Measurements from ENCODE around the gene PRKD2. TPM values are rescaled to one million over a fixed set of nuclear protein-coding genes. Genes with fewer than 3 reads are reported as not detected.

PRKD2 gene
- total RNA-seq, 1 experiment from 2014 or later, result 100 TPM

GRCh38 chr19:46731584-46731983, 14.7 kb upstream of the PRKD2 start (continued):
- TF ChIP-seq ZNF416 (CRISPR knock-in tag; IDR thresholded peaks at IDR 0.05), result no peak
- TF ChIP-seq ZNF317 (CRISPR knock-in tag; IDR thresholded peaks at IDR 0.05; ENCODE audit: borderline replicate concordance, low read depth), result no peak
- TF ChIP-seq SMAD3 (CRISPR knock-in tag; IDR thresholded peaks at IDR 0.05; ENCODE audit: borderline replicate concordance), result no peak

GRCh38 chr19:46731007-46731501, 14.1 kb upstream of the PRKD2 start:
- CTCF ChIA-PET, result interaction anchor here (0.5 to 3.5 kb wide), 5 partner anchors 10 to 323 kb away, joined by 4 to 26 read pairs (median 10); no protein-coding TSS in a partner anchor
- DNase-seq (ENCODE audit: low spot score), result no peak
- POLR2A ChIA-PET, result no interaction called here
- peaks cover 66% of the 10 kb centered on the region for H3K36me3 Mint-ChIP-seq
- peaks cover 10% of the 10 kb centered on the region for H3K4me1 Mint-ChIP-seq
- no peak for TF ChIP-seq HMGA2 (CRISPR knock-in tag; IDR thresholded peaks at IDR 0.05)
- TF ChIP-seq CBFB (CRISPR knock-in tag; IDR thresholded peaks at IDR 0.05; ENCODE audit: low read depth), result no peak
- no peak for TF ChIP-seq ZNF423 (CRISPR knock-in tag; IDR thresholded peaks at IDR 0.05)
- no peak for TF ChIP-seq FOXP4 (CRISPR knock-in tag; IDR thresholded peaks at IDR 0.05)
- TF ChIP-seq NR3C1 (CRISPR knock-in tag; conservative IDR thresholded peaks at IDR 0.05; ENCODE audit: low read depth), result no peak
- no peak for TF ChIP-seq FOXK1 (CRISPR knock-in tag; IDR thresholded peaks at IDR 0.05)
- no peak for TF ChIP-seq NFE2L1 (CRISPR knock-in tag; IDR thresholded peaks at IDR 0.05)
- TF ChIP-seq GABPB1 (CRISPR knock-in tag; IDR thresholded peaks at IDR 0.05), result no peak
- no peak overlapping the region for H3K4me3 Mint-ChIP-seq
- H3K27ac Mint-ChIP-seq, result peak overlapping the region; percentile 74
- no peaks in the 10 kb centered on the region for H3K27me3 Mint-ChIP-seq (ENCODE audit: low read depth)
- no peaks in the 10 kb centered on the region for H3K9me3 Mint-ChIP-seq
- ATAC-seq, result no peak

- Mint-ChIP-seq H3K4me3 (no peak overlapping the region), H3K27me3 (ENCODE audit: low read depth) (no peaks in the 10 kb centered on the region; the same call in 1 of the 2 replicates), H3K27ac (peak overlapping the region; percentile 15; the same call in 1 of the 2 replicates), H3K4me1 (peaks cover 14% of the 10 kb centered on the region), H3K36me3 (peaks cover 70% of the 10 kb centered on the region), H3K9me3 (no peaks in the 10 kb centered on the region)
- POLR2A ChIA-PET, result no interaction called here
- ATAC-seq (no peak), DNase-seq (ENCODE audit: low spot score) (no peak)
- CTCF ChIA-PET, result interaction anchor here (1.6 to 3.5 kb wide), 4 partner anchors 9 to 36 kb away, joined by 6 to 26 read pairs (median 13); no protein-coding TSS in a partner anchor
- no peak for TF ChIP-seq NR1H2 (CRISPR knock-in tag; IDR thresholded peaks at IDR 0.05)
- TF ChIP-seq STAT6 (CRISPR knock-in tag; conservative IDR thresholded peaks at IDR 0.05; ENCODE audit: low read depth), result no peak
- TF ChIP-seq PRDM15 (CRISPR knock-in tag; IDR thresholded peaks at IDR 0.05), result no peak
- TF ChIP-seq RORB (CRISPR knock-in tag; IDR thresholded peaks at IDR 0.05), result no peak
- TF ChIP-seq ZNF219 (CRISPR knock-in tag; IDR thresholded peaks at IDR 0.05; ENCODE audit: borderline replicate concordance), result no peak
- TF ChIP-seq TP53 (CRISPR knock-in tag; IDR thresholded peaks at IDR 0.05), result no peak
- no peak for TF ChIP-seq CREM (CRISPR knock-in tag; IDR thresholded peaks at IDR 0.05)
Measured at GRCh38 chr19:46730595-46730994, 13.7 kb upstream of the PRKD2 start.
